MG63 (cell line): ENCODE measurements around the gene OR4D5. TPM values are rescaled to one million over a fixed set of nuclear protein-coding genes. Genes with fewer than 3 reads are reported as not detected.

Experiments used
- total RNA-seq: library from RNA; depleted of rRNA; stranded (reverse); fragments of >200 nt; shearing (Covaris generic); gene quantifications from 2 replicates; pipeline ENCODE4 v1.2.3, GENCODE V29; 2014; ENCODE audit warnings: low replicate concordance; rRNA removed

OR4D5 gene
- total RNA-seq, 1 experiment from 2014 or later = not detected

Other genes starting within 250 kb of the OR4D5 start
- gene ZNF202, start 198.0 kb upstream of the OR4D5 start, total RNA-seq = 10.0 and 21.2 TPM in 2 replicates
- not detected in 2 replicates for gene OR6X1, start 185.1 kb upstream of the OR4D5 start, total RNA-seq
- not detected in 2 replicates for gene OR6M1, start 133.3 kb upstream of the OR4D5 start, total RNA-seq
- gene TMEM225, start 53.9 kb upstream of the OR4D5 start, total RNA-seq = not detected in 2 replicates
- gene OR8D4, start 37.5 kb upstream of the OR4D5 start, total RNA-seq = not detected in 2 replicates
- not detected in 2 replicates for gene OR6T1, start 4.2 kb downstream of the OR4D5 start, total RNA-seq
- not detected in 2 replicates for gene OR10S1, start 38.2 kb downstream of the OR4D5 start, total RNA-seq
- gene OR10G6, start 55.5 kb downstream of the OR4D5 start, total RNA-seq = not detected in 2 replicates
- gene OR10G4, start 73.4 kb downstream of the OR4D5 start, total RNA-seq = not detected in 2 replicates
- gene OR10G9, start 83.4 kb downstream of the OR4D5 start, total RNA-seq = not detected in 2 replicates
- gene OR10G8, start 87.2 kb downstream of the OR4D5 start, total RNA-seq = not detected in 2 replicates
- gene OR10G7, start 101.7 kb downstream of the OR4D5 start, total RNA-seq = not detected in 2 replicates
- gene VWA5A, start 175.8 kb downstream of the OR4D5 start, total RNA-seq = 0.59 and 0.95 TPM in 2 replicates
- not detected in 2 replicates for gene OR10D3, start 243.7 kb downstream of the OR4D5 start, total RNA-seq